Anterior cingulate cortex (tissue), 58 donors: ENCODE results near the gene HDAC4.

Experiments used
- DNase-seq, 58 donors: peaks; one replicate each; lab custom pipeline; 2025; lab: John Stamatoyannopoulos, UW

The HDAC4 gene

GRCh38 chr2:239337122-239337876 lies 63.5 kb downstream of the HDAC4 start:
- DNase-seq: peak in 8 of 58 donors; percentile 27 to 59 (median 42)

- no peak for DNase-seq
These were observed 69.3 kb downstream of the HDAC4 start for GRCh38 chr2:239331560-239331959.

DNA sequence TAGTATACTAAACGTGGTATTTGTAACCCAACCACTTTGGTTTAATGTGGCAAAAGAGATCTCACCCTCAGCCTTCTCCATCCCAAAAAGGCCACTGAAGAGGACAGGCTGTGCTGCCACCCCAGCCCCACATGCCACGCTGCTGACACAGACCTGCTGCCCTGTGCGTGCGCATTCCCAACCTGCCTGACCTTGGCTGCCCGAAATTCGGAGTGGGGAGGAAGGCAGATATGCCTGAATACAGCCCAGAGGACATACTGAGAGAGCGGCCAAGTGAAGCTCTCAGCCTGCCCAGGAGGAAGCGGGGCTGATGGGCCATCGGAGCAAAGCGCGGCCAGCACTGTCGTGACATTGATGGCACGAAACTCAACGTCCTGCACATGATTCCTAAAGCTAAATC lies 70.0 kb downstream of the HDAC4 start:
- no peak for DNase-seq

DNA sequence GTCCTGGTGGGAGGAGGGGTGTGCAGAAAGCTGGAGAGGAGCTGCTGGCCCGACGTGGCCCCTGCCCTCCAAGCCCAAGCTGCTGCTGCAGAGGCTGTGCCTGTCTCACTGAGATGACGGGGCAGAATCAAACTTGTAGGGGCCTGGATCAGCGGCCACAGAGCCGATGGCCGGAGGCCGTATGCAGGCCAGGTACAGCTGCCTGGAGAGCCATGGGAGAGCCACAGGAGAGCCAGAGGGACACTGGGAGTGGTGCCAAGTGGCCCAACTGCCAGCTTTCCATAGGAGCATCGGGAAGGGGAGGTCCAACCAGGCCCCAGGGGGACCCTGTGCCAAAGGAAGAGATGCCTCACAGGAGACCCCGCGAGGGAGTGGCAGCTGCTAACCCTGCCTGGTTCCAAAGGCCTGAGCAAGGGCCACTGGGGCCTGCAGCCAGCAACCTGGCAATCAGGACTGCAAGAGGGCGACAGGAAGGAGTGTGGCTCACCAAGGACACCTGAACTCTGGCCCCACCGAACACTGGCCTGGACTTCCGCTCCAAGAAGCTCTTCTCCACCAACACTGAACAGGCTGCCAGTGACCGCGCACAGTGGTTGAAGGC lies 70.7 kb downstream of the HDAC4 start:
- peak in 1 of 58 donors; percentile 45 for DNase-seq

DNA sequence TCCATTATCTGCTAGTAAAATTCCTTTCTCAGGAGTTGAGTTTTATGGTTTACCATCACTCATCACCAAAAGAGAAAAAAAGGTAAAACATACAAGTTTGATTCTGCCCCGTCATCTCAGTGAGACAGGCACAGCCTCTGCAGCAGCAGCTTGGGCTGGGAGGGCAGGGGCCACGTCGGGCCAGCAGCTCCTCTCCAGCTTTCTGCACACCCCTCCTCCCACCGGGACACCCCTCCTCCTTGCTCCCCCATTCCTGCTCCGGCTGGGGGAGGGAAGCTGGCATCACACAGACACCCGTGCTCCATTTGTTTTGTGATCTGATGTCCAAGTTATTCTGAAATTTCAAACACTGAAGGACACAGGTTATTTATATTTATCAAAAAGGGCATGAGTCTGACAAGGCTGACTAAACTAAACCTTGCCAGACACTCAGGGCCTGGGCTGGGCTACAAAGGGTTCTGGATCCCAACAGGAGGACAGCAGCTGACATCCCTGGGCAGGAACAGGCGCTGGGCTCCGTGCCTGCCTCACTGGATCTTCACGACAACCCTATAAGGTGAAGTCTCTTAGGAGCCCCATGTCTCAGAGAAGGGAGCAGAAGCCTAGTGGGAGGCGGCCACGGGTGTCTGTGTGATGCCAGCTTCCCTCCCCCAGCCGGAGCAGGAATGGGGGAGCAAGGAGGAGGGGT lies 71.4 kb downstream of the HDAC4 start:
- DNase-seq: no peak

GRCh38 chr2:239328351-239329191 lies 72.2 kb downstream of the HDAC4 start:
- DNase-seq: peak in 10 of 58 donors; percentile 38 to 69 (median 60)

DNA sequence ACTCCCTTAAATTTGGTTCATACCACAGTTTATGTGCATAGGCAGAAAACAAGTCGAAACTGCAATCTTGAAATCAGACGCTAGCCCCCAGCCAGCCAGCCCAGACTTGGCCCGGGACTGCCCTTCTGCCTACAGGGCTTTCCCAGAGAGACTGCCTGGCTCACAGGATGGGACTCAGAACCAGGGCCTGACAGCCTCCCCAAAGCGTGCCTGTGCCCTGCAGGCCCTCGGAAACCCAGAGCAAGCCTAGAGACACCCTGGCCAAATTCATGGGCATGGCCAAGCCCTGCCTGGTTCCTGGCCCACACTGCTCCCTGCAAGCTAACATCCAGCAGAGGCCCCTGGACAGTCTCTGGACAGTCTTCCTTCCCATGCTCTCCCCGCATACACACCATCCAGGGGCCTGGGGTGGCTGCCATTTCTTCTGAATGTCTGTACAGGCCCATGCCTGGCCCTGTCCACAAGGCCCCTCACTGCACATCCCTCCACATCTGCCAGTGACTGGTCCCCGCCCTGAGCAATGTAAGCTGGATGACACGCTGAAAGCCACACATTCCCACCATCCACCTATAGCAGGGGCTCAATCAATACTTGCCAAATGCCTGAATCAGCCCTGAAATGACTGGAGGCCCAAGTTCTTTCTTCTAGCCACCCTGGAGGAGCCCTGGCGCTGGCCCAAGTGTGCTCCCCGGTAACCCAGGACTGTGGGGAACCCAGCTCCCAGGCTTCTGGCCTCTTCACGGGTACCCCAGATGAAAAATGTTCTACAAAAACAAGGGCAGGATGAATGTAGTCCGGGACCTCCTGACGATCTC lies 73.1 kb downstream of the HDAC4 start:
- no peak for DNase-seq

DNA sequence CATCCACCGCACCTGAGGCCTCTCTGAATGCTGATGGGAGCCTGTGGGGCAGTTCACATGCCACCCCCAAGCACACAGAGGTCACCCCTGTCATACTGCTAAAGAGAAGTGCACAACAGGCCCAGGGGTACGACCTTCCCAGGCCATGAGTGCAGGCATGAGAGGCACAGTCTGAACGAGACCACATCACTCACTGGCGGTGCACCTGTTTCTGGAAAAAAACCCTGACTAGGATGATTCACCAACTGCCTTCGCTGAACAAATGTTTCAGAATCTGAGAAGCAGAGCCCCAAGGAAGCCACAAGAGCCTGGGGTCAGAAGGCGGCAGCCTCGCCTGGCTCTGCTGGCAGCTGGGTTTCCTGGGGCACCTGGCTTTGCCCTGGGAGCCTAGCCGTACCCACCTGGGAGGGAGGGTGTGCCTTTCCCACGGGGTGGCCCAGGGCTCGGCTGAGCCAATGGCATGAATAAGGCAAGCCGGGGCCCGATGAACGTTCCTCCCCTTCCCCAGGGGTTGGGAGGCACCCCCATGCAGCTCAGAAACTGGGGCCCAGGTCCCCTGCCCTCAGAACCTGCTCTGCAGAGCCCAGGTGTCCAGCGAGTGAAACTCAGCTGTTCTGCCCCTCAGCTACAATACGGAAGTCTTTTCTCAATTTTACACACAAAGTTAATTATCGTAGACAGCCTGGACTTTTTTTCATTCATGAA lies 73.8 kb downstream of the HDAC4 start:
- DNase-seq: no peak

DNA sequence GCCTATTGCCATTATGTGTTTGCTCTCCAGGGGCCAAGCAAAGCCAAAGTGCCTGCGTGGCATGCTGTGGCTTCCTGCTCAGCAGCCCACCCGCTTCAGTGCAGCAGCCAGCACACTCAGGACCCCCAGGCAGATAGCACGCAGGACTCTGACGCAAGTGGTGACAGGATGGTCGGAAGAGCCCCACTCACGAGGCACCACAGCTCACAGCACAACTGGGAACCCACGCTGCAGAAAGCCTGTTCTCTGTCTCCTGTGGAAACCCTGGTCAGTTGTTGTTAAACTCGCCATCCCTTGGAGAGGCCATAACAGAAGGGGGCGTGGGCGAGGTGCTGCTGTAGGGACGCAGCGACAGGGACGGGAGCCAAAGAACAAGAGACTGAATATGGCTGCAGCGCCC lies 76.4 kb downstream of the HDAC4 start:
- peak in 2 of 58 donors; percentile 53 to 60 for DNase-seq

DNA sequence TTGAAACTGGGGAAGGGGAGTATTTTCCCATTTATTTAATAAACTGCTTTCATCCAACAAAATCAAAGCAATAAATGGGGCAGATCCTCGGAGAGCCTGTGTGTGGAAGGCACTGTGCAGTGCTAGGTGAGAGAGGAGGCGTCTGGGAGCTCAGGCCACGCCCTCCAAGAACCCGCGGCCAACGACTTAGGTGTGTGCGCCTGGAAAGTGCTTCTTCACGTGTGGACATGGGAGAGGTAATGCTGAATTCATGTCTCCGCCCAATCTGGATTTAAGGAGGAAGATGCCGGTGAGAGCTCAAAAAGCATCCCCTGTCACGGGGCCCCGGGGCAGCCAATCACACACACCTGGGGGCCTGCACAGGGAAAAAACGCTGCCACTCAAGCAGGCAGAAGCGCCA lies 77.4 kb downstream of the HDAC4 start:
- DNase-seq: no peak

DNA sequence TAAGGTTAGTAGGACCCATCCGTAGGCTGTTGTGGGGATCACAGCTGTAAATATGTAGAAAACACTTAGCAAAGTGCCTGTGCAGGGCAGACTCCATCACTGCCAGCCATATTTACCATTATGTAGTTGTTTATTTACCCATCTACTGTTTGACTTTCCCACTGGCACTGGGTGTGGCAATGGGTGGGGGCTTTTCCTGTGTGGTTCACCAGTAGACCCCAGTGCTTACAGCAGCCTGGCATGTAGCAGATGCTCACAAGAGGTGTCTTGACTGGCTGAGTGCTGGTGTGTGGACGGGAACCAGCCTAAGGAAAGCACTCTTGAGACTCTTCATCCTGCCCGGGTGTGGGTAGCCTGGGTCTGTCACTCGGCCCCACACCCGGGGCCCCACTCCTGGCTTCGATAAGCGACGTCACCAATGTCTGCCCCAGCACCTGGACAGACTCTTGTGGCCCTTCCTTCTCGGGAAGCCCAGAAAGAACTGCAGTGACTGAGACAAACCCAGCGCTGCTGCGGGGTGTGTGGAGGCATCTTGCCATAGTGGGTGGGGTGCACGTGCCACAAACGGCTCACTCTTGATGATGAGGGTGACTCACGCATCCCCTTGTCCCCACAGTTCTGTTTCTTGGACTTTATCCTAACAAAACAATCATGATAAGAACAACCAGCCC lies 78.3 kb downstream of the HDAC4 start:
- peak in 1 of 58 donors; percentile 24 for DNase-seq

GRCh38 chr2:239321596-239322415 lies 79.0 kb downstream of the HDAC4 start:
- DNase-seq: no peak

GRCh38 chr2:239318790-239319661 lies 81.8 kb downstream of the HDAC4 start:
- no peak for DNase-seq

DNA sequence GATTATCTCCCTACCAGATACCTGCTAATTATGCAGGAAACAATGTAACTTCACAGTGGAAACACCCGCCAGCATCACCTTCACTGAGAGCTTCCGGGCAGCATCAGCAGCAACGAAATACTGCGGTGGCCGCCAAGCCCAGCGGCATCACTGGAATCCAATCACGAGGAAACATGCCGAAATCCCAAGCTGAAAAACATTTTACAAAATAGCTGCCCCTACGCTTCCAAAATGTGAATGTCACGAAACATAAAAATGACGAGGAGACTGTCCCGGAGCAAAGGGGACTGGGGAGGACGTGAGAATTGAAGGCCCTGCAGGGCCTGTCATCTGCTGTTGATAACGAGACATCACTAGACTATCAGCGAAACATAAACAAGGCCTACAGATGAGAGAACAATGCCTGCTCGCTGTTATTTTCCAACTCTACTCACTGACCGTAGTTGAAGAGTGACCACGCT lies 82.6 kb downstream of the HDAC4 start:
- DNase-seq: peak in 1 of 58 donors; percentile 50

GRCh38 chr2:239316562-239317465 lies 84.0 kb downstream of the HDAC4 start:
- DNase-seq: peak in 14 of 58 donors; percentile 29 to 67 (median 50)
